ENCODE results near the gene SERINC5.

SERINC5 gene

GRCh38 chr5:80238778-80239679 lies 16.8 kb downstream of the SERINC5 start:
- TF ChIP-seq POLR2A (IDR thresholded peaks at IDR 0.05; ENCODE audit: extremely low read depth, insufficient read length) (no peak), CTCF (IDR thresholded peaks at IDR 0.05; ENCODE audit: low read depth, low read length) (no peak), MYC (IDR thresholded peaks at IDR 0.05; ENCODE audit: low read depth, low read length) (no peak), MAX (IDR thresholded peaks at IDR 0.05; ENCODE audit: low read depth, low read length) (no peak)
- DNase-seq (ENCODE audit: low read depth) = no peak
- H3K4me3 ChIP-seq (ENCODE audit: low read depth, low read length) = no peak overlapping the region

- DNase-seq (ENCODE audit: low read depth) = no peak
- H3K4me3 ChIP-seq (ENCODE audit: low read depth, low read length) = no peak overlapping the region
- TF ChIP-seq CTCF (IDR thresholded peaks at IDR 0.05; ENCODE audit: low read depth, low read length) (no peak), MYC (IDR thresholded peaks at IDR 0.05; ENCODE audit: low read depth, low read length) (no peak), POLR2A (IDR thresholded peaks at IDR 0.05; ENCODE audit: extremely low read depth, insufficient read length) (no peak), MAX (IDR thresholded peaks at IDR 0.05; ENCODE audit: low read depth, low read length) (no peak)
Observed at GRCh38 chr5:80238097-80238496, 17.8 kb downstream of the SERINC5 start.

GRCh38 chr5:80237243-80237642 lies 18.6 kb downstream of the SERINC5 start:
- DNase-seq (ENCODE audit: low read depth) = no peak
- TF ChIP-seq MAX (IDR thresholded peaks at IDR 0.05; ENCODE audit: low read depth, low read length) (no peak), POLR2A (IDR thresholded peaks at IDR 0.05; ENCODE audit: extremely low read depth, insufficient read length) (no peak), CTCF (IDR thresholded peaks at IDR 0.05; ENCODE audit: low read depth, low read length) (no peak), MYC (IDR thresholded peaks at IDR 0.05; ENCODE audit: low read depth, low read length) (no peak)
- no peak overlapping the region for H3K4me3 ChIP-seq (ENCODE audit: low read depth, low read length)

- DNase-seq (ENCODE audit: low read depth) = no peak
- no peak overlapping the region for H3K4me3 ChIP-seq (ENCODE audit: low read depth, low read length)
- TF ChIP-seq CTCF (IDR thresholded peaks at IDR 0.05; ENCODE audit: low read depth, low read length) = no peak
- no peak for TF ChIP-seq MAX (IDR thresholded peaks at IDR 0.05; ENCODE audit: low read depth, low read length)
- TF ChIP-seq POLR2A (IDR thresholded peaks at IDR 0.05; ENCODE audit: extremely low read depth, insufficient read length) = no peak
- no peak for TF ChIP-seq MYC (IDR thresholded peaks at IDR 0.05; ENCODE audit: low read depth, low read length)
Observed at GRCh38 chr5:80234116-80234948, 21.5 kb downstream of the SERINC5 start.

GRCh38 chr5:80231693-80232092 lies 24.2 kb downstream of the SERINC5 start:
- no peak for DNase-seq (ENCODE audit: low read depth)
- no peak overlapping the region for H3K4me3 ChIP-seq (ENCODE audit: low read depth, low read length)
- TF ChIP-seq MYC (IDR thresholded peaks at IDR 0.05; ENCODE audit: low read depth, low read length) (no peak), MAX (IDR thresholded peaks at IDR 0.05; ENCODE audit: low read depth, low read length) (no peak), POLR2A (IDR thresholded peaks at IDR 0.05; ENCODE audit: extremely low read depth, insufficient read length) (no peak), CTCF (IDR thresholded peaks at IDR 0.05; ENCODE audit: low read depth, low read length) (no peak)

Data from NB4 (cell line).